AG08396 (cell line): Measurements from ENCODE around the gene MECP2.

Source experiments
- DNase-seq: peaks from one replicate; pipeline ENCODE4 v3.0.0; 2012; ENCODE audit warnings: low spot score, mixed read lengths

Gene MECP2

DNA sequence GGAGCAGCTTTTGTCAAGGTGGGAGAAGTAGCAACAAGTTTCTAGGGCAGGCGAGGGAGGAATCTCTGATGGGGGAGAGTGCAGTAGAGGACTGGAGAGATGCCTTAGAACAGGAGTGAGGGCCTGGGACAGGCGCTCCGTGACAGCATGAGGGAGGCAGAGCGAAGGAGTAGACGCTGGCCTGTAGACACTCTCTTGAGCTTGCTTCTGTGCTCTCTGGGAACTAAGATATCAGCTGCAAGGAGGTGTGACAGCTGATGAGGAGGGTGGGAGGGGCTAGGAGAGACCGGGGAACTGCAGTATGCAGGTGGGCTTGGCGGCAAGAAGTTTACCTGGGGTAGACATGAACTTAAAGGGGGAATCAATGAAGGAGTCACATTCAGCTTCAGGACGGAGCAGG lies 35.7 kb downstream of the MECP2 start:
- no peak for DNase-seq

- DNase-seq: no peak
These were observed 37.7 kb downstream of the MECP2 start for GRCh38 chrX:154059729-154060245.

GRCh38 chrX:154059231-154059630 lies 38.3 kb downstream of the MECP2 start:
- DNase-seq: no peak

DNA sequence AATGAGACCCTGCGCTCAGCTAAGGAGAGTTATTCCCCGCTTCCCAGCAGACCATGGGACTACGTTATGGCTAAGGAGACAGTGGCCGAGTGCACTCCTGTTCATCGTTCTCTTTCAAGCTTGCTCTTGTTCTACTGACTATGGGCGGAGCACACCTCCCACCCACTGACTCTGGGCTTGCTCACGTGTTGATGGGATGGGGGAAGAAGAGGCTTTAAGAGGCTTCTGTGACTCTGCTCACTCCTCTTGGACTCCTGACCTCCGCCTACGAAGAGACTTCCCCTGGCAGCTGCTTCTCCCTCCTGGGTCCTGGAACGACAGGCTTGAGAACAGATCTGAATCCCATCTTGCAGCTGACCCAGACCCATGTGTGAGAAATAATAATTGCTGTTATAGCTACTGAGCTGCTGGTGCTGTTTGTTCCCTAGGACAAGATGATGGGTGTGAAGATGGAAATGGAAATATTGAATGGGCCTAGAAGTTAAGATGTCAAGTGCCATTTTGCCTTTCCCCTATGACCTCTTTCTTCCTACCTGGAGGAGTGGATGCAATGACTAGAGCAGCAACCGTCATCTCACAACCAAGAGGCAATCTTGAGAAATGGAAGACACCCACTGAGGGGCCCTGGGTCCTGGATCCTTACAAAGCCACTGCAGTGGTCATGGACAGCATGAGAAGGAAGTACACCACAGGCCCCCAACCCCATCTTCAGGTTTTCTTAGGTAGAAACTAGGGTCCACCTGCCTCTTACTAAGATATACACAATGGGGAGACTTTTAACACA lies 39.1 kb downstream of the MECP2 start:
- DNase-seq: no peak

DNA sequence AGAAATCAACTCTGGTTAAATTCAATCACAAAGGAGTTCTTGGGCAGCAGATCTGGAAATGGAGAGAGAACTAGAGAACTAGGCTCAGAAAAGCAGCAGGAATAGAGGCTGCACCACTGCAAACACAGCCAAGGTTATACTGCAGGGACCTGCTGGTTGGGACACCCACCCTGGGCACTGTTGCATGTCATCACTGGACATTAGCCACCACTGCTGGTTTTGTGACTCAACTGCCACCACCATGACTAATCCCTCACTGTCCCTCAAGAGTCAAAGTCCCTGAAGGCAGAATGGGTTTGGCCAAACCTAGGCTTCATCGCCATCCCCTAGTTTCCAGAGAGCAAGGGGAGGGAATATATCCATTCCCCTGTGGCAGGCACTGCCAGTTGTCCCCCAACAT lies 39.7 kb downstream of the MECP2 start:
- DNase-seq: no peak

- DNase-seq: no peak
These were observed 40.7 kb downstream of the MECP2 start for GRCh38 chrX:154056770-154057241.

DNA sequence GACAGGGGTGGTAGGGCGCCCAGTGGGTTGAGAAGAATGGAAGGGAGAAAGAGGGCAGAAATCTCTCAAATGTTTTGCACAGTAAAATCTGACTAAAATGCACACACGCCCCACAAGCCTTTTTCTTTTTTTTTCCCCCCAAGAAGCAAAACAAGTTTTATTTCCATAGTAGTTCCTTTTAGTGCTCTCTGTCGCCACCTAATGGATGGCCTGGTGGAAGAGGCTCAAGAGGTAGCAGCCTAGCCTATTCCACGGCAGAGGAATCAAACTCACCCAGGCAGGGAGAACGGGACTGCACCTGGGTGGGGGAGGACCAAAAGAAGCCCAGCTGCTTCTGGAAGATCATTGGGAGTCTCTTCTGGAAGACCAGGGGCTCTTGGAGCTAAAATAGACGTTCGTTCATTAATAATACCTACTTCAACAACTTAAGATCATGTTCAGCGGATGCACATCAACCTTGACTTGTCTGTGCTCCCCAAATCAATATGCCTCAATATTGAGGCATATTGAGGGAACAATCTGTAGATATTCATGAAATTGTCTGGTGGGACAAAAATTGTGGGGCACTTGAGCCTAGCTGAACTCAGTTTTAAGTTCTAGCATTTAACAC lies 46.2 kb downstream of the MECP2 start:
- peak; percentile 52 for DNase-seq

GRCh38 chrX:154050113-154050495 lies 47.4 kb downstream of the MECP2 start:
- no peak for DNase-seq

GRCh38 chrX:154049209-154050112 lies 48.1 kb downstream of the MECP2 start:
- no peak for DNase-seq

GRCh38 chrX:154048398-154048797 lies 49.1 kb downstream of the MECP2 start:
- no peak for DNase-seq

- no peak for DNase-seq
These were observed 50.4 kb downstream of the MECP2 start for GRCh38 chrX:154046940-154047610.

- peak; percentile 42 for DNase-seq
These were observed 51.3 kb downstream of the MECP2 start for GRCh38 chrX:154046031-154046781.

- DNase-seq: no peak
These were observed 53.4 kb downstream of the MECP2 start for GRCh38 chrX:154044091-154044490.

DNA sequence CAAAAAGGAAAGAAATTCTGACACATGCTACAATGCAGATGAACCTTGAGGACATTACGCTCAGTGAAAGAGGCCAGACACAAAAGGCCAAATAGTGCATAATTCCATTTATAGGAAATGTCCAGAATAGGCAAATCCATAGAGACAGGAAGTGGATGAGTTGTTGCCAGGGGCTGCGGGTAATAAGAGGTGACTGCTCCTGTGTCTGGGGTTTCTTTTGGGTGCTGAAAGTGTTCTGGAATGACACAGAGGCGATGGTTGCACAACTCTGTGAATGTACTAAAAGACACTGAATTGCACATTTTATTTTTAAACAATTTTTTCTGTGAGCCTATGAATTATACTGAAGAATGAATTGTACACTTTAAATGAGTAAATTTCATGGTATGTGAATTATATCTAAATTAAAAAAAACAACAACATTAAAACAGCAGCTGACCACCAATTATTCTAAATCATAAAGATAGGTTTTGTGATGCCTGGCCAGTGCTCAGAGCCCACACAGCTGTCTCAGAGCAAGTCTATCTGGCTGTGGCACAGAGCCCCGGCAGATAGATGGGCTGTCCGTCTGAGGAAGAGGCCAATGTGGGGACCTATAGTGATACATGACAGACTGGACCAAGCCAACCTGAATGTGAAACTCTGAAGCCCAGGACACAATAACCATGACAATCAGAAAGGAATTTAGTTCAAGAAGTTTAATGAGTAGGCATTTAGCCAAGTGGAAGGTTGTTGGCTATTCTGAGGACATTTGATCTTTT lies 54.3 kb downstream of the MECP2 start:
- no peak for DNase-seq

DNA sequence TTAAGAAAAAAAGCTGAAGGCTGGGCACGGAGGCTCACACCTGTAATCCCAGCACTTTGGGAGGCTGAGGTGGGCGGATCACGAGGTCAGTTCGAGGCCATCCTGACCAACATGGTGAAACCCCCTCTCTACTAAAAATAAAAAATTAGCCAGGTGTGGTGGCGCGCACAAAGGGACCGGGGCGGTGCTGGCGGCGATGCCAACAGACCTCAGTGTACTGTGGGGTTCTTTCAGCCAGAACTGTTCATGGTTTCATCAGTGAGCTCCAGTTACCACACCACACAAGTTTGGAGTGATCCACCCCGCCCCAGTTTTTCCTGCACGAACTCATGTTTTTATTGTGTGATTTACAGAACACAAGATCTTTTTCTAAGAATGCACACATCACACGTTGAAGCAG lies 56.7 kb downstream of the MECP2 start:
- DNase-seq: no peak

DNA sequence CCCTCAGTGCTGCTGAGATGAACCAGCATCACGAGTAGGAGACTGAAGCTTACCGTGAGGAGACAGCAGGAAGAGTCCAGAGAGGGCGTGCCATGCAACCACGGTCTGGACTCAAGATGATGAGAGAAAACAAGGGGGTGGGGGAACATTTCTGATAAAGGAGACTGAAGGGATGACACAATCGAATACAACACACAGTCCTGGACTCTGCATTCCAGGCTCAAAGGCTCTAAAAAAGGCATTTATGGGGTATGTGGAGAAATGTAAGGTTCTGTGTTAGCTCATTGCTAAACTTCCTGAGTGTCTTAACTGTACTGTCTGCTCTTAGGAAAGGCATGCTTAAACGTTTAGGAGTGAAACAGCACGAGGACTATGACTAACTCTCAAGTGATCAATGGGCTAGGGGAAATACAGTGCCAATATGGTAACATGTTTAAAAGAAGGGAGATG lies 57.2 kb downstream of the MECP2 start:
- no peak for DNase-seq

GRCh38 chrX:154039577-154039976 lies 57.9 kb downstream of the MECP2 start:
- DNase-seq: no peak

- DNase-seq: no peak
These were observed 58.9 kb downstream of the MECP2 start for GRCh38 chrX:154038656-154039055.

DNA sequence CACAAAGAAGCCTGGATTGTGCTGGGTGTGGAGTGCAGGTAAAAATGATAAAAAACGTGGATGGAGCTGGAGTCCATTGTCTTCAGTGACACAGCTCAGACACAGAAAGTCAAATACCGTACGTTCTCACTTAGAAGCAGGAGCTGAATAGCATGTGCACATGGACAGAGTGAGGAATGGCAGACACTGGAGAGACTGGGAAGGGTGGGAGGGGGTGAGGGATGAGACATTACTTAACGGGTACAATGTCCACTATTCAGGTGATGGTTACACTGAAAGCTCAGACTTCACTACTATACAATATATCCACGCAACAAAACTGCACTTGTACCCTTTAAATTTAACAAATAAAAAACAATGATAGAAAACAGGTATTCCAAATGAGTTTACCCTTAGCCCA lies 59.8 kb downstream of the MECP2 start:
- no peak for DNase-seq

DNA sequence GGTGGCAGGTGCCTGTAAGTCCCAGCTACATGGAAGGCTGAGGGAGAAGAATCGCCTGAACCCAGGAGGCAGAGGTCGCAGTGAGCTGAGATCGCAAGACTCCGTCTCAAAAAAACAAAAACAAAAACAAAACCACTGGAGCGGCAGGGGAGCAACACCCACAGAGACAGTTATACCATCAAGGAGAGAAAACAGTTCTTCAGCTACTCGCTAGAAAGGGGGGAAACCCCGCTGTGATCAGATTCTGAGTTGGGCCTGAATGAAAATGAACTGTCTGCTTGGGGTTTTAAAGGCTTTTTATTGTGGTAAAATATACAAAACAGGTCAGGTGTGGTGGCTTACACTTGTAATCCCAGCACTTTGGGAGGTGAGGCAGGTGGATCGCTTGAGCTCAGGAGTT lies 61.0 kb downstream of the MECP2 start:
- DNase-seq: no peak
